Hematopoietic multipotent progenitor cell treated with erythropoietin and hydrocortisone succinate and interleukin-3 and kit ligand, for 6 days (in vitro differentiated cells): Measurements from ENCODE around the gene RECK.
"Not testable (repeated sequence)": the region's sequence is repeated elsewhere in the genome, so short reads cannot be mapped to it uniquely, and the experiment has no call there.

Experiments used
- DNase-seq: peaks from one replicate; pipeline ENCODE4 v3.0.0-alpha.2; 2015

The RECK gene

DNA sequence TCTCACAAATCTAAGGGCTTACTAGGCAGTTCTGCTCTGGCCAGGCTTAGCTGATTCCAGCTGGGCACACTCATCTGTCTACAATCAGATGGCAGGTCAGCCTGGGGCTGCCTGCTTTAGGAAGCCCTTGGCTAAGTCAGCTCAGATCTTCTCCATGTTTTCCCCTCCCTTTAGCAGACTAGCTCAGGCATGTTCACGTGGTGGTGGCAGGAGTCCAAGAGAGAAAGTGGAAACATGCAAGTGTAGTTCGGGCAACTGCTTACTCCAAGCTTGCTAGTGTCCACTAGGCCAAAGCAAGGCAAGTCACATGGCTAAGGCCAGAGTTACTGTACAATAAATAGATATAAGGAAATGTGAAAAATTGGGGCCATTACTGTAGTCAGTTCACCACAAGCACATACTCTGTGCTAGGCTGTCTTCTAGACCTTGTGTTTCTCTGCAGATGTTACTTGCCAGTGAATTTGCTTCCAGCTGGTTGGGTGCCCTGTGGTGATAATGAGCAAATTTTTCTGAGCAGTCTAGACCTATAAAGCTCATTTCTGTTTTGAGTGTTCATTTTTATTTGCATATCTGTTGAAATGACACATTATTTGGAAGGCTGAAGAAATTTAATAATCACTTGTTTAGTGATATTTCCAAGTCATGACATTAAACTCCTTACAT, 38.3 kb downstream of the RECK start:
- peak; percentile 58 for DNase-seq

DNA sequence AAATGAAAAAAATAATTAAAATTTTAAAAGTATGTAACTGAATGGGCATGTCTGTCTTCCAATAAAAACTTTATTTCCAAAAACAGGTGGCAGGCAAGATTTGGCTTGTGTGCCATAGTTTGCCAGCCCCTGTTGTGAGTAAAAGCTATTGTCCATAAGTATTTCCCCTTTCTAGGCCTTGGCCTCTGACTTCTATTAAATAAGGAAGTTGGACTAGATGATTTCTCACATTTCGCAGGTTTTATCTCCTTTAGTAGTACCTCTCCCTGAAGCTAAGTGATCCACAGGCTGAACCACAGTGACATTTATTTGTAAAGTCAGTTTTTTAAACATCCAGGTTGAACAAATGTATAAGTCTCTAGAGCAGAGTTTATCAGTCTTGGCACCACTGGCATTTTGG, 41.3 kb downstream of the RECK start:
- DNase-seq = peak; percentile 67

DNA sequence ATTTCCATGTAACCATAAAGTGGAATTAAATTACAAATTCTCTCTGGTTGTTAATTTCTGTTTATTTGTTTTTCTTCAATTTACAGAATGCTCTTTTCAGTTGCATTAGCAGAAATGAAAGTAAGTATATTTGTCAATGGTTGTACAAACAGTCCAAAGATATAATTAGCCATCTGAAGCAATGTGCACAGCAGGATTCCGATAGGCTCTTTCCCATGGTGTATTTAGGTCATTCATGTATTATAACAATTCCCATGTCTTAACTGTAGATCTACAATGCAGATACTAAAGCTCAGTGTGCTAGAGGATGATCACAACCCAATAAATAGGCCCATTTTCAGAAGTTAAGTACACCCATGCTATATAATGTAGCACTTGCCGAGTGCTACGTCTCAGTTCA, 43.8 kb downstream of the RECK start:
- DNase-seq = no peak

DNA sequence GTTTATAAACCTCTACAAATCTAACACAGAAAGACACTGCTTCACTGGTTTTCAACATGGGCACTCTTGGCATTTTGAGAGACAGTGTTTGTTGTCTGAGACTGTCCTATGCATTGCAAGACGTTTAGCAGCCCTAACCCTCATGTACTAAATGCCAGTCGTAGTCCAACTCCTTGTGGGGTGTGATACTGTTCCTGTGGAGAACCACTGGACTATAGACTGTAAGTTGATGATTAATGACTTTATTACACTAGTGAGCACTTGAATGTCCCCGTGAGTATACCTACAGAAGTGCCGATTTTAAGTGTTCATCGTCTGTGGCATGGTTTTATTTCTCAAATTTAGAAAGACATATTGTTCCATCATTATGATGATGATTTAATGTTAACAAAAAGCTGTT, 46.2 kb downstream of the RECK start:
- DNase-seq = no peak

- DNase-seq = no peak
These were observed 49.7 kb downstream of the RECK start for GRCh38 chr9:36086442-36086841.

- DNase-seq = not testable (repeated sequence)
These were observed 50.3 kb downstream of the RECK start for GRCh38 chr9:36087054-36087453.

GRCh38 chr9:36088020-36088419, 51.3 kb downstream of the RECK start:
- DNase-seq = no peak

- DNase-seq = peak; percentile 12
These were observed 54.6 kb downstream of the RECK start for GRCh38 chr9:36091026-36091953.

GRCh38 chr9:36092014-36092413, 55.3 kb downstream of the RECK start:
- no peak for DNase-seq

DNA sequence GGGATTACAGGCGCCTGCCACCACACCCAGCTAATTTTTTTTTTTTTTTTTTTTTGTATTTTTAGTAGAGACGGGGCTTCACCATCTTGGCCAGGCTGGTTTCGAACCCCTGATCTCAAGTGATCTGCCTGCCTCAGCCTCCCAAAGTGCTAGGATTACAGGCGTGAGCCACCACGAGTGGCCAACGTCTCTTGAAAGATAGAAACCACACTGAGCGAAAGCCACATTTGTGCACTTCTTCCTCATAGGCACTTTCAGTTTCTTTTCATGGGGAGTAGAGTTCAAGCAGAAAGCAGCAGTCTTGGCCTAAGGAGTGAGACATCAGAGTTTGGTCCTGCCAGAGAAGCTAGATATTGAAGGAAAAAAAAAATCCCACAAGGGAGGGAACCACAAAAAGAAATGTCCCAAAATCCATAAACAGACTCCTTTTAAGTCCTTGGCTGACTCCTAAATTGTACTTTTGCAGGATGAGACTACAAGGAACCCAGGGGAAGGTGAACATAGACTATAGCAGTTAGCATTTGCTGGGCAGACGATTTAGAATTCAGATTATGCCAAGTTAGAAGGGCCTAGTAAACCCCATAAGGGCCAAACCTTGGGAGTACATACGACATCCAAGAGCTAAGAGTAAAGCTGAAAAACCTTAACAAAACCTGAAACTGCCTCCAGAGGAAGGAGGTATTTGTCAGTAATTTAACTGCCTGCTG, 55.9 kb downstream of the RECK start:
- no peak for DNase-seq

DNA sequence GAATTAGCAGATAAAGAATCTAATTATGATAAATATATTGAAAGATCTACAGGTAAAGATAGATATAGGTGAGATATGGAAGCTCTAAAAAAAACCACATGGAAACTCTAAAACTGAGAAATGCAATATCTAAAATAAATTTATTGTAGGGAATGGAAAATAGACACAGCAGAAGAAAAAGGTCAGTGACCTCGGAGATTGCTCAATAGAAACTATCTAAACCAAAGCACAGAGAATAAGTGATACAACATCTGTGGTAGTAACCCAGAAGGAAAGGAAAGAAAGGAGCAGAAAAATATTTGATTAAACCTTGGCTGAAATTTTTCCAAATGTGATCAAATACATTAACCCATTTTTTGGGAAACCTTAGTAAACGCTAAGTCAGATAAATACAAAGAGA, 56.7 kb downstream of the RECK start:
- no peak for DNase-seq

- DNase-seq = no peak
These were observed 63.0 kb downstream of the RECK start for GRCh38 chr9:36099718-36100117.

GRCh38 chr9:36100532-36100931, 63.8 kb downstream of the RECK start:
- DNase-seq = no peak

DNA sequence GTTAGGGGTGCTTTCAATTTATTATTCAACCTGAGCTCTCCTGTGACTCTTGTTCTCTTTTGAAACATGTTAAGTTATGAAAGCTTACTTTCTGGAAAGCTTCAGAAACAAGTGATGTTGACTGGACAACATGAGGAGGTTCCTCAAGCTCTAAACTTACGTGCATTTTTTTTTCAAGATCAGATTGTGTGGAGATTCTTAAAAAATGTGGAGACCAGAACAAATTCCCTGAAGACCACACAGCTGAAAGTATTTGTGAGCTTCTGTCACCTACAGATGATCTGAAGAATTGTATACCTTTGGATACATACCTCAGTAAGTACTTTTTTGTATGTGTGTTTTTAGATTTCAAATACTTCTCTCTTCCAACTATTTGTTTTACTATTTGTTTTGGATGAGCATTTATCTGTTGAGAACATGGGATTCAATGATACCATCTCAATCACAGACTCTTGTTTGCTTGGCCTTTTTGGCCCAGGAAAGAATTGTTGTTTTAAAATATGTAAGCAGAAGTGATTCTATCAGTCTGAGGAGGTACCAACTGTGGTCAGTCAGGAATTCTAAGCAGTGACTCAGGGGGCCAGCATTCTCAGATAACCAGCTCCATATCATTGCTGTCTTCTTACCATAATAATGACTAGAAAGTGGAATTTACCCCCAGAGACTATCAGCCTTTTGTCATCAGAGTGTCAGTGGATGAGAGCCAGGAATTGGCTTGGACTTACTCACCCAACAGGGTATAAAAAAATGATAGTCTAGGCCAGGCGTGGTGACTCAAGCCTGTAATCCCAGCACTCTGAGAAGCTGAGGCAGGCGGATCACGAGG, 65.4 kb downstream of the RECK start:
- DNase-seq = peak; percentile 33

DNA sequence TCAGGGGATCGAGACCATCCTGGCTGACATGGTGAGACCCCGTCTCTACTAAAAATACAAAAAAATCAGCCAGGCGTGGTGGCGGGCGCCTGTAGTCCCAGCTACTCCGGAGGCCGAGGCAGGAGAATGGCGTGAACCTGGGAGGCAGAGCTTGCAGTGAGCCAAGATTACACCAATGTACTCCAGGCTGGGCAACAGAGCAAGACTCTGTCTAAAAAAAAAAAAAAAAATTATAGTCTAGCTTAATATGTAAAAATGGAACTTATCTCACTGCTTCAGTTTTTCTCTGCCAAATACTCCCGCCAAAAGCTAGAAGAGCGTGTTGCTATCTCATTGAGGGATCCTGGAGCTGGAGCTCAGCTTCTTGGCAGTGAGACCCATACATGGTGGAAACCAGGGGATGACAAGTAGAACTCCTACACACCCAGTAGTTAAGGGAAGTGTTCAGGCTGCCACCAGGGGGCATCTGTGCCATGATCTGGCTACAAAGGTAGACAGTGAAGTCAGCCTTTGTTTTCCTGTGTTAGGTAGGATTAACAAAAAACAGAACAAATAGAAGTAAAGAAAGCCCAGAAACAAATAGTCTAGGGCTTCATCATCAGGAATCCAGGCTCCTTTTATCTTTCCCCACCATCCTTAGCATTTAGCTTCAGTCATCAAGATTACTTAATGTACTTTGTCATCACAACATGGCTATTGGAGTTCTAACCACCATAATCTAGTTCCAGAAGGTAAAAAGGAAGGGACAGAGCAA, 66.2 kb downstream of the RECK start:
- DNase-seq = peak; percentile 95

DNA sequence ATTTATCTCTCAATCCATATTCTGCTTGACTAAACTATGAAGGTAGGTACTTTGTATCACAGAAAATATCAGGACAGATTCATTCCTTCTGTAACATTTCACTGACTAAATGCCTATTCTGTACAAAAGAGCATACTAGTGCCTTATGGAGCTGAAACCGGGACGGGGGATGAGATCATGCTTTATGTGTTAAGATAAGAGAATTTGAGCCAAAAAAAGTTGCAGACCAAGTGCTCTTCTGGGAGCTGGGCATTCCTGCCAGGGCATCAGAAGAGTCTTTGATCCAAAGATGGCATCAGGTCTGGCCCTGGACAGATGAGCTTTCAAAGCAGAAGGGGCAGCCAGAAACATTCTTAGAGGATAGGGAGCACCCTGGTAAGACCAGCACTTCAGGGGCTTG, 72.4 kb downstream of the RECK start:
- DNase-seq = no peak

GRCh38 chr9:36110434-36110833, 73.7 kb downstream of the RECK start:
- no peak for DNase-seq

GRCh38 chr9:36112516-36112915, 75.8 kb downstream of the RECK start:
- DNase-seq = no peak

GRCh38 chr9:36113999-36114398, 77.3 kb downstream of the RECK start:
- no peak for DNase-seq

DNA sequence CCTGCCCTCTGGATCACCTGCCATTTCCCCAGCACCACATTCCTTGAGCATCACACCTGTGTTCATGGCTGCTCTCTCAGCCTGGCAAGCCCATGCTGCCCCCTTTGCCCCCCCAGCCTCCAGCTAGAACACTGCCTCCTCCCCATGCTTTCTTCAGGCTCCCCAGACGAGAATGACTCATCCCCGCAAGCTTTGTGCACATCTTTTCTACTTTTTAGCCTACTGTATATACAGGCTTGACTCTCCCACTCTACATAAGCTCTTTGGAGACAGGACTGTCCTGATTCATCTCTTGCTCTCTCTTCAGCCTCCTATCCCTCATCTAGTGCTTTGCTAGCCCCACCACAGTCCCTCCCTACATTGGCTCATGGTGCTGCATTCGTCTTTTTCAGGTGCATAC, 79.9 kb downstream of the RECK start:
- no peak for DNase-seq

GRCh38 chr9:36118201-36118600, 81.5 kb downstream of the RECK start:
- no peak for DNase-seq

DNA sequence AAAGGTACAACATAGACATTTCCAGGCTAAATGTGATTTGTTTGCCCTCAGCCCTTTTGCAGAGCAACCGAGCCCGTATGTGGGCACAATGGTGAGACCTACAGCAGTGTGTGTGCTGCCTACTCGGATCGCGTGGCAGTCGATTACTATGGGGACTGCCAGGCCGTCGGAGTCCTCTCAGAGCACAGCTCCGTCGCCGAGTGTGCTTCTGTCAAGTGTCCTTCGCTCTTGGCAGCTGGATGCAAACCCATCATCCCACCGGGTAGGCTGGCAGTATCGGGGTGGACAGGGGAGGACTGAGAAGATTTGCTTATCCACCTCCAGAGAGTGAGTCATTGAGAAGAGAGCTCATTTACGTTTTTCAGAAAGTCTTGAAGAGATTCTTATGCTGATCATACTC, 82.0 kb downstream of the RECK start:
- no peak for DNase-seq
